ENCODE measurements around the gene TGFBR1.

- TF ChIP-seq CTCF (IDR thresholded peaks at IDR 0.05) (no peak), POLR2A (IDR thresholded peaks at IDR 0.05) (no peak)
Measured at GRCh38 chr9:99166149-99166548, 61.2 kb downstream of the TGFBR1 start.
